Cortex of kidney (tissue), 1 donor: Measurements from ENCODE around the gene KDM1A.

Experiments used
- DNase-seq: peaks from one replicate; lab custom pipeline; 2025; lab: John Stamatoyannopoulos, UW

KDM1A gene

DNA sequence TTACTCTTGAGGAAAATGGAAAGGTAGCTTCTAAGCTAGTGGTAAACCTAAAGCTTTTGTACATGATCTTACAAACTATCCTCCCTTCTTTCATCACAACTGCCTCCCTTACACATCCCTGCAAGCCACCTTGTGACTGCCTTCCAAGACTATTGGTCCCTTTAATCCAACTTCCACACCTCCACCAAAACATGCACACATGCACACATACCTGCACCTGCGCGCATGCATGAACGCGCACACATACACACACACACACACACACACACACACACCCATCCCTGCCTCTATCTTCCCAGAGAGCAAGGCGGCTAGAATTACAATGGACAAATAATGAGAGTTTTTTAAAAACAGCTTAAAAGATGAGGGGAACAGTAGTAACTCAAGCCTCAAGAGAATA is 91.1 kb downstream of the KDM1A start:
- no peak for DNase-seq

GRCh38 chr1:23111600-23112535 is 92.6 kb downstream of the KDM1A start:
- no peak for DNase-seq

GRCh38 chr1:23114424-23115079 is 95.3 kb downstream of the KDM1A start:
- no peak for DNase-seq

DNA sequence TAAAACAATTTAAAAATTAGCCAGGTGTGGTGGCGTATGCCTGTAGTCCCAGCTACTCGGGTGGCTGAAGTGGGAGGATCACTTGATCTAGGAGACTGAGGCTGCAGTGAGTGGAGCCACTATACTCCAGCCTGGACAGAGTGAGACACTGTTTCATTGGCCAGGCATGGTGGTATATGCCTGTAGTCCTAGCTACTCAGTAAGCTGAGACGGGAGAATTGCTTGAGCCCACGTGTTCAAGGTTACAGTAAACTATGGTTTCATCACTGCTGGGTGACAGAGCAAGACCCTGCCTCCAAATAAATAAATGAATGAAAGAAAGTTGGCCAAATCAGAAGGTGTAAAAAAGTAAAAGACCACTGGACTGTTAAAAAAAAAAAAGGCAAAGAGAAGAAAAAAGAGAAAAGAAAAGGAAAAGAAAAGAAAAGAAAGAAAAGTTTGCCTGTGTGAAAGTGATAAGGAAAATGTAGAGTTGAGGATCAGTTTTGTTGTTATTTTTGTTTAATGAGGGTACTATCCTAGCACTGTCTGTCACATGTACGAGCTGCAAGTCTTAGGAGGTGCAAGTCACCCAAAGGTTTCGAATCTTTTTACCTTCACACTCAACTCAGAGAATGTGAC is 97.1 kb downstream of the KDM1A start:
- no peak for DNase-seq

- DNase-seq = no peak
Observed at GRCh38 chr1:23116921-23117699, 97.8 kb downstream of the KDM1A start.

GRCh38 chr1:23118407-23118806 is 99.1 kb downstream of the KDM1A start:
- no peak for DNase-seq

- no peak for DNase-seq
Observed at GRCh38 chr1:23118957-23119792, 99.9 kb downstream of the KDM1A start.

DNA sequence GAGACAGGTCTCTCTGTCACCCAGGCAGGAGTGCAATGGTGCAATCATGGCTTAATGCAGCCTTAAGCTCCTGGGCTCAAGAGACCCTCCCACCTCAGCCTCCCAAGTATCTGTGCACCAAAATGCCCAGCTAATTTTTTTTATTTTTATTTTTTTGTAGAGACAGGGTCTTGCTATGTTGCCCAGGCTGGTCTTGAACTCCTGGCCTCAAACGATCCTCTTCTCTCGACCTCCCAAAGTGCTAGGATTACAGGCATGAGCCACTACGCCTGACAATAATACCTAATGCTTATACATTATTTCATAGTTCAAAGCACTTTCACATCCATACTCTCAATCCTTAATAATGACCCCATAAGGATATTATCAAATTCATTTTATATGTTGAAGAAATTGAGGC is 101.1 kb downstream of the KDM1A start:
- DNase-seq = no peak

- no peak for DNase-seq
Observed at GRCh38 chr1:23122023-23122748, 102.9 kb downstream of the KDM1A start.

DNA sequence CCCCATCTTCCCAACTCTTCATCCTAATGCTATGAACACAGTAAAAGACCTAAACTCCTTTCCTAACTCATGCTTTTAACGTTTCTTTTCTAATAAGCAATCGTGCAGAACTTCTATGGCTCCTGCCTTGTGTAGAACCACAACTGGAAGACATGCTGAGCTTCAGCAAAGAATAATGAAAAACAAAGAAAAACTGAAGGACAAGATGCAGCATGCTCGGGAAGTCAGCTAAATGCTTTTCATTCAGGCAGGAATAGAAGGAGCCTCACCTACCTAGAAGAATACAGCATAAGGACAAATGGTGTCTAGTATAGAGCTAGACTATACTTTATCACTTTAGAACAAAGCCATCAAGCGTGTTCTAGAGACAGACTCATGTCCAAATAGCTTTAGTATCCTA is 103.5 kb downstream of the KDM1A start:
- no peak for DNase-seq

GRCh38 chr1:23123528-23123927 is 104.3 kb downstream of the KDM1A start:
- DNase-seq = no peak

- DNase-seq = no peak
Observed at GRCh38 chr1:23124259-23125026, 105.2 kb downstream of the KDM1A start.

GRCh38 chr1:23125489-23125888 is 106.2 kb downstream of the KDM1A start:
- DNase-seq = no peak

GRCh38 chr1:23126200-23126599 is 106.9 kb downstream of the KDM1A start:
- no peak for DNase-seq

GRCh38 chr1:23126801-23127200 is 107.5 kb downstream of the KDM1A start:
- DNase-seq = no peak

GRCh38 chr1:23129846-23130245 is 110.6 kb downstream of the KDM1A start:
- no peak for DNase-seq

DNA sequence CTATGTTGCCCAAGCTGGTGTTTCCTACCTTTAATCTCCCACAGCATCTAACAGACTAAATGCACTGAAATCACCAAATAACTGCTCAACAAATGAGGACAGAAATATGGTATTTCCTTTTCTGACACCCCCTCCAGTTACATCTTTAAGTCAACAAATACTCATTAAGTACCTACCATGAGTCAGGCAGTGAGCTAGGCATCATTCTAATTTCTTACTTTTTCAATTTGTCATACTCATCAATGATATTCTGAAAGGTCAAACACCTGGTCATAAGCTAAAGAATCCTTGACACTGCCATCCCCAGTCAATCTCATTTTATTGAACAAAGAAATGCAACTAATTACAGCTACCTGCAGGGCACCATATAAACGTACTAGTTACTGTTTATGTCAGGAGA is 112.8 kb downstream of the KDM1A start:
- no peak for DNase-seq
